Activated naive CD4-positive, alpha-beta T cell treated with anti-CD3 and anti-CD28 coated beads, Interleukin-2, amount 10 ng/mL, durations not matched to agents 7 days and 5 days (primary cell): Measurements from ENCODE around the gene TMEM248.
A peak's percentile ranks its signal among the peaks of the same experiment; 100 is the strongest.
"Not testable (repeated sequence)": the region's sequence is repeated elsewhere in the genome, so short reads cannot be mapped to it uniquely, and the experiment has no call there.

ENCODE experiments used
- CTCF ChIA-PET: fragments of 350-600 bp; sonication (Branson Sonifier 250); formaldehyde crosslinking; loops from one replicate; lab custom pipeline; 2021; ENCODE audit warnings: antibody characterized with exemption; lab: Charles Lee
- DNase-seq: peaks from one replicate; pipeline ENCODE4 v3.0.0-alpha.2; 2020
- H3K27ac Mint-ChIP-seq: one replicate; pipeline ENCODE4 v1.8.0; 2021; ENCODE audit warnings: mild to moderate bottlenecking, moderate library complexity, mixed read lengths
- H3K27me3 Mint-ChIP-seq: one replicate; pipeline ENCODE4 v1.8.0; 2021; ENCODE audit warnings: mild to moderate bottlenecking, mixed read lengths
- H3K36me3 Mint-ChIP-seq: one replicate; pipeline ENCODE4 v1.8.0; 2021; ENCODE audit warnings: mixed read lengths
- H3K4me1 Mint-ChIP-seq: one replicate; pipeline ENCODE4 v1.8.0; 2021; ENCODE audit warnings: mixed read lengths
- H3K4me3 Mint-ChIP-seq: one replicate; pipeline ENCODE4 v1.8.0; 2021; ENCODE audit warnings: mild to moderate bottlenecking, moderate library complexity, mixed read lengths
- H3K9me3 Mint-ChIP-seq: one replicate; pipeline ENCODE4 v1.8.0; 2021; ENCODE audit warnings: mixed read lengths

TMEM248 gene

GRCh38 chr7:66948480-66949109 is 27.6 kb downstream of the TMEM248 start:
- CTCF ChIA-PET = no interaction called here

DNA sequence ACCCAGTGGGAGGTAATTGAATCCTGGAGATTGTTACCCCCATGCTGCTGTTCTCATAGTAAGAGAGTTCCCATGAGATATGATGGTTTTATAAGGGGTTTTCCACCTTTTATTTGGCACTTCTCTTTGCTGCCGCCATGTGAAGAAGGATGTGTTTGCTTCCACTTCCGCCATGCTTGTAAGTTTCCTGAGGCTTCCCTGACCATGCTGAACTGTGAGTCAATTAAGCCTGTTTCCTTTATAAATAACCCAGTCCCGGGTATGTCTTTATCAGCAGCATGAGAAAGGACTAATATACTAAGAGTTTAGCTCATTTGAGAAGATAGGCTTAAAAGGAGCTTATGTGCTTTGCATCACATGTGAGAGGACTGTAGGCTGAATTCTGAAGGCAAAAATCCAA is 29.3 kb downstream of the TMEM248 start:
- no peak overlapping the region for H3K4me3 Mint-ChIP-seq
- no peaks in the 10 kb centered on the region for H3K27me3 Mint-ChIP-seq
- H3K9me3 Mint-ChIP-seq = no peaks in the 10 kb centered on the region
- peaks cover 36% of the 10 kb centered on the region for H3K36me3 Mint-ChIP-seq
- CTCF ChIA-PET = no interaction called here
- no peak for DNase-seq
- H3K27ac Mint-ChIP-seq = no peak overlapping the region
- no peaks in the 10 kb centered on the region for H3K4me1 Mint-ChIP-seq

More at GRCh38 chr7:66948480-66949109, 27.6 kb downstream of the TMEM248 start:
- no peak for DNase-seq
- Mint-ChIP-seq H3K4me1 (no peaks in the 10 kb centered on the region), H3K27ac (no peak overlapping the region), H3K36me3 (peaks cover 41% of the 10 kb centered on the region), H3K27me3 (no peaks in the 10 kb centered on the region), H3K9me3 (no peaks in the 10 kb centered on the region), H3K4me3 (no peak overlapping the region)

DNA sequence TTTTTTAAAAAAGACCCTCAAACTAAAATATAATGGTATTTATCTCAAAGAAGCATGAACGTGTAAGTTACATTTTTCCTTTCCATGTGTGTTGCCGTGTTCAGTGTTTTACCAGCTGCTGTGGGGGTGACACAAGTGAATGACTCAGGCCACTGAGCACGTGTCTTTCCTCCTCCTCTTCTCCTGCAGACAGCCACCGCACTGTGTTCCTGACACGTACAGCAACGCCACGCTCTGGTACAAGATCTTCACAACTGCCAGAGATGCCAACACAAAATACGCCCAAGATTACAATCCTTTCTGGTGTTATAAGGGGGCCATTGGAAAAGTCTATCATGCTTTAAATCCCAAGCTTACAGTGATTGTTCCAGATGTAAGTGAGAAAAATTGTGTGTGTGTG is 29.7 kb downstream of the TMEM248 start:
- CTCF ChIA-PET = no interaction called here
- Mint-ChIP-seq H3K4me1 (no peaks in the 10 kb centered on the region), H3K27me3 (no peaks in the 10 kb centered on the region), H3K36me3 (peaks cover 35% of the 10 kb centered on the region), H3K4me3 (no peak overlapping the region), H3K9me3 (no peaks in the 10 kb centered on the region), H3K27ac (no peak overlapping the region)
- no peak for DNase-seq

DNA sequence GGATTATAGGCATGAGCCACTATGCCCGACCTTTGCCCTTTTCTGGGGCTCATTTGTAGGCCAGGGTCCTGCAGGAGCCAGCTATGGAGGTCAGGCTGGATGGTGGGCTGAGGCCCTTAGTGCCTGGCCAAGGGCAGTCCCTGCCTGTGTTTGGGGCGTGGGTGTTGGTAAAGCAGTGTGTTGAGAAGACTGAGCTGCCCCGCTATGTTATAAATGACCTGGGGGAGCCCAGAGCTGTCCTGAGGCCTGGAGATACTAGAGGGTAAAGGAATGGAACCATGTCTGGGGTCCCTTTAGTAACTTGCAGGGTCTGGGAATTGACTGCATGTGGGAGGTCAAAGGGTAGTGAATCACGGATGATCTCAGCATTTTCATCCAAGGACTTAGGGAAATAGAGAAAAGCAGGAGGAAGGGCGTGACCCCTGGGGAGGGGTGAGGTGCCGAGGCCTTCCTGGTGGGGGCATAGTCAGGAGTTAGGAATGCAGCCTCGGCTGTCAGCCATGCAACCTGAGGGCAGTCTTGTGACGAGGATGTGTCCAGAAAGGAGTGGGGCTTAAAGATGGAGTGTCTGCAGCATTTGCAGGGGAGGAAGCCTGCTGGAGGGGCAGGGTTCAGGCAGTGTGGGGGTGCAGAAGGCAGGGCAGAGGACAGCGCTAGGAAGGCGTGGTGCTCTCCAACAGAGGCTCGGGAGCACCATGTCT is 31.5 kb downstream of the TMEM248 start:
- Mint-ChIP-seq H3K4me1 (no peaks in the 10 kb centered on the region), H3K36me3 (peaks cover 46% of the 10 kb centered on the region)

DNA sequence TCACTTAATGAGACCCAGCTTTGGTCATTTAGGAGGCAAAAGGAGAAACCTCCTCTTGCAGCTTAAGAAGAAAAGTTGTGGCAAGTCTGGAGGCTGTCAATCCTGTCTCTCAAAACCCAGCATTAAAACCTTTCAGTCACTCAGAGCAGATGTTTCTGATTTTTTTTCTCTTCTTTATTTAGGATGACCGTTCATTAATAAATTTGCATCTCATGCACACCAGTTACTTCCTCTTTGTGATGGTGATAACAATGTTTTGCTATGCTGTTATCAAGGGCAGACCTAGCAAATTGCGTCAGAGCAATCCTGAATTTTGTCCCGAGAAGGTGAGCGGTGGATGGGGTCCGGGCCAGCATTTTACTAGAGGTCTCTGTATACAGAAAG is 32.0 kb downstream of the TMEM248 start:
- H3K27ac Mint-ChIP-seq = no peak overlapping the region
- H3K27me3 Mint-ChIP-seq = no peaks in the 10 kb centered on the region
- no peaks in the 10 kb centered on the region for H3K4me1 Mint-ChIP-seq
- DNase-seq = no peak
- peaks cover 46% of the 10 kb centered on the region for H3K36me3 Mint-ChIP-seq
- no peak overlapping the region for H3K4me3 Mint-ChIP-seq
- CTCF ChIA-PET = no interaction called here
- H3K9me3 Mint-ChIP-seq = no peaks in the 10 kb centered on the region

More for the DNA sequence above, 31.5 kb downstream of the TMEM248 start:
- Mint-ChIP-seq H3K4me3 (no peak overlapping the region), H3K9me3 (no peaks in the 10 kb centered on the region), H3K27me3 (no peaks in the 10 kb centered on the region), H3K27ac (peak overlapping the region; percentile 54)
- DNase-seq = no peak
- CTCF ChIA-PET = no interaction called here

DNA sequence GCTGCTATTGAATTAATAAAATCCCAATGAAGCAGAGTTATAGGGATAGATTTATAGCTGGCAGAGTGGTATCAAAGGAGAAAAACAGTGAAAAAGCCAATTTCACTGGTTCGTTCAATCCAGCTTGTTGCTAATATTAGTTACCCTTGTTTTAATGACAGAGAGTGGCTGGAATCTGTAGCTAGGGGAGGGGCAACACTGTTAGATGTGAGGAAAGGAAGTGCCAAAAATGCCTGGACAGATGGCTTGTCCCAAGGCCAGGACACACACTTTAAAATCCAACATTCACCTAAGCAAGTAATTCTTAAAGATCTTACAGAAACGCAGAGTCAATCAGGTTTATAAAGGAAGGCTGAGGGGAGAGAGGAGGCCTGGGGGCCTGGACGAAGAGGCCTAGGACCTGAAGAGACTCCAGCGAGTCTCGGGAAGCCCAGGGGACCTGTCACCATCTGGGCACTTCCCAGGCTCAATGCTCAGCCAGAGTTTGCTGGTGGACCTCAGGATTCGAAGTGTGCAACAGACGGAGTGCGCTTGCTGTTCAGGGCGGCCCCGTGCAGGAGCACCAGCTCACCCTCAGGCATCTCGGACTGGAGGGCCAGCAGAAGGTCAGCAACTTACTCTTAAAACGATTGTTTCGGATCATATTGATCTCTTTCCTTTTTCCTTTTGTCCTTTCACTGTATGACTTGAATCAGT is 36.7 kb downstream of the TMEM248 start:
- H3K27ac Mint-ChIP-seq = no peak overlapping the region
- no peak overlapping the region for H3K4me3 Mint-ChIP-seq
- no peak for DNase-seq
- CTCF ChIA-PET = interaction anchor here (0.6 kb wide), 1 partner anchor 44 kb away, joined by 3 read pairs; no protein-coding TSS in a partner anchor
- H3K9me3 Mint-ChIP-seq = no peaks in the 10 kb centered on the region
- H3K27me3 Mint-ChIP-seq = no peaks in the 10 kb centered on the region
- peaks cover 34% of the 10 kb centered on the region for H3K36me3 Mint-ChIP-seq
- H3K4me1 Mint-ChIP-seq = no peaks in the 10 kb centered on the region

- Mint-ChIP-seq H3K4me1 (no peaks in the 10 kb centered on the region), H3K4me3 (no peak overlapping the region), H3K9me3 (no peaks in the 10 kb centered on the region), H3K36me3 (peaks cover 33% of the 10 kb centered on the region), H3K27ac (no peak overlapping the region), H3K27me3 (no peaks in the 10 kb centered on the region)
- DNase-seq = no peak
- CTCF ChIA-PET = no interaction called here
Measured at GRCh38 chr7:66958538-66959350, 37.7 kb downstream of the TMEM248 start.

GRCh38 chr7:66960192-66960591 is 39.2 kb downstream of the TMEM248 start:
- no peak for DNase-seq
- Mint-ChIP-seq H3K27ac (no peak overlapping the region), H3K27me3 (no peaks in the 10 kb centered on the region), H3K4me1 (no peaks in the 10 kb centered on the region), H3K4me3 (no peak overlapping the region), H3K36me3 (peaks cover 27% of the 10 kb centered on the region), H3K9me3 (no peaks in the 10 kb centered on the region)
- CTCF ChIA-PET = no interaction called here

DNA sequence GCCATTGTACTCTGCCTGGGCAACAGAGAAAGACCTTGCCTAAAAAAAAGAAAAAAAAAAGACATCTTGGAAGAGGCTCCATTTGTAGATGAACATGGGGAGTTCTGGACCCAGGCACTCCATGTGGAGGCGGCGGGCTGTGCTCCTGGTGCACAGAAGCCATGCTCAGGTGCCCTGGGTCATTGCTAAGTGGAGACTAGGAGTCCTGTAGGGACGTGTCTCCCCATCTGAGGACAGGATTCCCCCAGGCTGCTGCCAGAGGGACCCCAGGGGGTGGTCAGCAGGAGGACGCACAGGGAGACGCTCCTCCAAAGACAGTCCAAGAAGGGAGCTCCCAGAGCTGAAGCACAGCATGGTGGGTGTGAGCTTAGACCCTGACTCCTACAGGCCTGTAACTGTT is 40.1 kb downstream of the TMEM248 start:
- Mint-ChIP-seq H3K4me3 (no peak overlapping the region), H3K36me3 (peaks cover 21% of the 10 kb centered on the region), H3K4me1 (no peaks in the 10 kb centered on the region), H3K27ac (no peak overlapping the region), H3K9me3 (no peaks in the 10 kb centered on the region), H3K27me3 (no peaks in the 10 kb centered on the region)
- DNase-seq = no peak
- CTCF ChIA-PET = interaction anchor here (0.6 kb wide), 1 partner anchor 76 kb away, joined by 3 read pairs; no protein-coding TSS in a partner anchor

- Mint-ChIP-seq H3K4me3 (no peak overlapping the region), H3K36me3 (peaks cover 6% of the 10 kb centered on the region), H3K27ac (no peak overlapping the region), H3K27me3 (no peaks in the 10 kb centered on the region), H3K9me3 (no peaks in the 10 kb centered on the region), H3K4me1 (no peaks in the 10 kb centered on the region)
- no peak for DNase-seq
- CTCF ChIA-PET = no interaction called here
Measured at GRCh38 chr7:66964411-66964810, 43.4 kb downstream of the TMEM248 start.

DNA sequence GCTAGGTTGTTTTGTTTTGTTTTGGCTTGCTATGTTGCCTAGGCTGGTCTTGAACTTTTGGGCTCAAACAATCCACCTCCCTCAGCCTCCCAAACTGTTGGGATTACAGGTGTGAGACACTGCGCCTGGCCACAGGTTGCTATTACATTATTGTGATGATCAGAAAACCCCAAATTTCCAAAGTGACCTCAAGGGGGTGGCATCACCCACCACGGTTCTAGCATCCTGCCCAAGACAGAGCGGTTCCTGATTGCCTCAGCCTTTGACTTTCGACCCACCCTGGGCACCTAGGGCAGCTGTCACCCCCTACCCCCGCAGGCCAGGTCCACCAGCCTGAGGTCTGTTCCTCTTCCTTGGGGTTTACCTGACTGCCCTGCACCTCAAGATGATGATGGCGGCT is 46.0 kb downstream of the TMEM248 start:
- peaks cover 5% of the 10 kb centered on the region for H3K27me3 Mint-ChIP-seq
- CTCF ChIA-PET = interaction anchor here (1.0 kb wide), 1 partner anchor 25 kb away, joined by 4 read pairs; no protein-coding TSS in a partner anchor
- no peak overlapping the region for H3K4me3 Mint-ChIP-seq
- no peaks in the 10 kb centered on the region for H3K36me3 Mint-ChIP-seq
- H3K4me1 Mint-ChIP-seq = no peaks in the 10 kb centered on the region
- no peaks in the 10 kb centered on the region for H3K9me3 Mint-ChIP-seq
- no peak for DNase-seq
- H3K27ac Mint-ChIP-seq = no peak overlapping the region

DNA sequence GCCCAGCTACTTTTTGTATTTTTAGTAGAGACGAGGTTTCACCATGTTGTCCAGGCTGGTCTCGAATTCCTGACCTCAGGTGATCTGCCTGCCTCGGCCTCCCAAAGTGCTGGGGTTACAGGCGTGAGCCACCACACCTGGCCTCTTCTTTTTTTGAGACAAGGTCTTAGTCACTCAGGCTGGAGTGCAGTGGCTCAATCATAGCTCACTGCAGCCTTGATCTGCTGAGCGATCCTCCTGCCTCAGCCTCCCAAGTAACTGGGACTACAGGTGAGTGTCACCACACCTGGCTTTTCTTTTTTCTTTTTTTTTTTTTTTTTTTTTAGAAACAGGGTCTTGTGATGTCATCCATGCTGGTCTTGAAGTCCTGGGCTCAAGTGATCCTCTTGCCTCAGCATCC is 48.0 kb downstream of the TMEM248 start:
- CTCF ChIA-PET = interaction anchor here (0.6 kb wide), 1 partner anchor 30 kb away, joined by 3 read pairs; no protein-coding TSS in a partner anchor
- not testable (repeated sequence) for H3K9me3 Mint-ChIP-seq

GRCh38 chr7:66970310-66970709 is 49.3 kb downstream of the TMEM248 start:
- Mint-ChIP-seq H3K36me3 (no peaks in the 10 kb centered on the region), H3K4me3 (no peak overlapping the region), H3K27ac (no peak overlapping the region), H3K27me3 (peaks cover 5% of the 10 kb centered on the region), H3K9me3 (no peaks in the 10 kb centered on the region), H3K4me1 (no peaks in the 10 kb centered on the region)
- no peak for DNase-seq
- CTCF ChIA-PET = no interaction called here

More for the DNA sequence above, 48.0 kb downstream of the TMEM248 start:
- H3K4me1 Mint-ChIP-seq, H3K27me3 Mint-ChIP-seq, H3K27ac Mint-ChIP-seq, H3K4me3 Mint-ChIP-seq, H3K36me3 Mint-ChIP-seq, DNase-seq: not testable (repeated sequence)
